Endodermal cell (in vitro differentiated cells): Measurements from ENCODE around the gene ANKS1B. TPM values are rescaled to one million over a fixed set of nuclear protein-coding genes. Genes with fewer than 3 reads are reported as not detected.

Source experiments
- DNase-seq: peaks from one replicate; pipeline ENCODE4 v3.0.0-alpha.2; 2017
- H3K27ac ChIP-seq: 2 replicates; pipeline ENCODE4 v1.5.1; 2013; ENCODE audit warnings: mild to moderate bottlenecking, low read depth, low read length, moderate library complexity
- H3K27me3 ChIP-seq: 2 replicates; pipeline ENCODE4 v1.6.1; 2013; ENCODE audit warnings: mild to moderate bottlenecking, low read length, moderate library complexity; ENCODE audit not compliant: insufficient read depth, control insufficient read depth, poor library complexity, severe bottlenecking
- H3K36me3 ChIP-seq: 2 replicates; pipeline ENCODE4 v1.7.0; 2013; ENCODE audit warnings: mild to moderate bottlenecking, low read length, moderate library complexity; ENCODE audit not compliant: control insufficient read depth, insufficient read depth
- H3K4me1 ChIP-seq: one replicate; pipeline ENCODE4 v1.7.0; 2013; ENCODE audit warnings: low read length; ENCODE audit not compliant: control insufficient read depth, insufficient read depth
- H3K4me3 ChIP-seq: 2 replicates; pipeline ENCODE4 v1.5.1; 2013; ENCODE audit warnings: mild to moderate bottlenecking, low read length, moderate library complexity
- H3K9ac ChIP-seq: 2 replicates; pipeline ENCODE4 v1.6.1; 2013; ENCODE audit warnings: mild to moderate bottlenecking, low read length, moderate library complexity; ENCODE audit not compliant: poor library complexity, severe bottlenecking; ENCODE audit errors: extremely low read depth
- H3K9me3 ChIP-seq: 2 replicates; pipeline ENCODE4 v1.6.1; 2013; ENCODE audit warnings: mild to moderate bottlenecking, low read length, moderate library complexity; ENCODE audit not compliant: control insufficient read depth
- H3K27ac Mint-ChIP-seq: 2 replicates; pipeline ENCODE4 v1.8.0; 2020; ENCODE audit warnings: mixed read lengths
- H3K27me3 Mint-ChIP-seq: 2 replicates; pipeline ENCODE4 v1.8.0; 2021; ENCODE audit warnings: mild to moderate bottlenecking, mixed read lengths; ENCODE audit not compliant: insufficient read depth
- H3K36me3 Mint-ChIP-seq: 2 replicates; pipeline ENCODE4 v1.8.0; 2020; ENCODE audit warnings: low read depth, mixed read lengths
- H3K4me1 Mint-ChIP-seq: 2 replicates; pipeline ENCODE4 v1.8.0; 2020; ENCODE audit warnings: mixed read lengths
- H3K4me3 Mint-ChIP-seq: 2 replicates; pipeline ENCODE4 v1.8.0; 2020; ENCODE audit warnings: mild to moderate bottlenecking, moderate library complexity, mixed read lengths
- H3K9me3 Mint-ChIP-seq: 2 replicates; pipeline ENCODE4 v1.8.0; 2020; ENCODE audit warnings: mild to moderate bottlenecking, mixed read lengths
- WGBS, 2 experiments: methylation state at CpG; one replicate each; pipeline versions ENCODE4 v1.1.5 to v1.1.7; 2013; ENCODE audit warnings: missing lambda C conversion rate in 2 of 2, mixed read lengths in 1 of 2; ENCODE audit not compliant: insufficient coverage in 1 of 2, insufficient read length in 1 of 2; 5-methylcytosine and 5-hydroxymethylcytosine counted together
- total RNA-seq, 2 donors: library from RNA; stranded (reverse); fragmentation: NEBNext Ultra II Directional in 1 of 2; extraction: Animal tissue kit (Norgen Biotek cat#: 25700) in 1 of 2; gene quantifications; 2 replicates in 1 of 2; 3 replicates in 1 of 2; pipeline ENCODE4 v1.2.1, GENCODE V29; 2021
- TF ChIP-seq, protein P1 (sequence below): fragments of 200-600 bp; sonication (generic); conservative IDR thresholded peaks from 2 replicates; pipeline ENCODE4 v1.5.0; 2021; ENCODE audit warnings: antibody characterized with exemption, mild to moderate bottlenecking

The ANKS1B gene
- total RNA-seq, 2 donors from 2014 or later: 28.5 to 65.8 TPM

DNA sequence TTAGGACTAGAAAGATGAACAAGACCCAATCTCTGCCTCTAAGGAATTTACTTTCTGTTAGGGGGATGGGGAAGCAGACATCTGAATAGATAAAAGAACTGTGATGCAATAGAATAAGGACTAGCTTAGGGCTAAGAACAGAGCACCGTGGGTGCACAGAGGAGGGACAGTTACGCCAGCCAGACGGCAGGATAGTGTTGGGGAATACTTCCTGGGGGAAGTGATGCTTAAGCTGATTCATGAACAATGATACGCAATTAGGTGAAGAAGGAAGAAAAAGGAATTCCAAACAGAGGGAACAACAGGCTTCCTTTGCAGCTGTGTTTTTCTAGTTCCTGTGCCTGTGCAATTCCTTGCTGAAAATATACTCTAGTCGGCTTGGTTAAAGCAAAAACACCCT, 838.6 kb downstream of the ANKS1B start:
- Histone ChIP-seq H3K27ac (no peak overlapping the region), H3K27me3 (no peaks in the 10 kb centered on the region), H3K9ac (no peak overlapping the region), H3K9me3 (peaks cover 24% of the 10 kb centered on the region), H3K4me1 (no peaks in the 10 kb centered on the region), H3K4me3 (no peak overlapping the region), H3K36me3 (no peaks in the 10 kb centered on the region)
- Mint-ChIP-seq H3K27ac (no peak overlapping the region), H3K27me3 (no peaks in the 10 kb centered on the region), H3K9me3 (peaks cover 10% of the 10 kb centered on the region), H3K4me3 (no peak overlapping the region), H3K4me1 (no peaks in the 10 kb centered on the region), H3K36me3 (peaks cover 3% of the 10 kb centered on the region)
- TF ChIP-seq, protein P1, sequence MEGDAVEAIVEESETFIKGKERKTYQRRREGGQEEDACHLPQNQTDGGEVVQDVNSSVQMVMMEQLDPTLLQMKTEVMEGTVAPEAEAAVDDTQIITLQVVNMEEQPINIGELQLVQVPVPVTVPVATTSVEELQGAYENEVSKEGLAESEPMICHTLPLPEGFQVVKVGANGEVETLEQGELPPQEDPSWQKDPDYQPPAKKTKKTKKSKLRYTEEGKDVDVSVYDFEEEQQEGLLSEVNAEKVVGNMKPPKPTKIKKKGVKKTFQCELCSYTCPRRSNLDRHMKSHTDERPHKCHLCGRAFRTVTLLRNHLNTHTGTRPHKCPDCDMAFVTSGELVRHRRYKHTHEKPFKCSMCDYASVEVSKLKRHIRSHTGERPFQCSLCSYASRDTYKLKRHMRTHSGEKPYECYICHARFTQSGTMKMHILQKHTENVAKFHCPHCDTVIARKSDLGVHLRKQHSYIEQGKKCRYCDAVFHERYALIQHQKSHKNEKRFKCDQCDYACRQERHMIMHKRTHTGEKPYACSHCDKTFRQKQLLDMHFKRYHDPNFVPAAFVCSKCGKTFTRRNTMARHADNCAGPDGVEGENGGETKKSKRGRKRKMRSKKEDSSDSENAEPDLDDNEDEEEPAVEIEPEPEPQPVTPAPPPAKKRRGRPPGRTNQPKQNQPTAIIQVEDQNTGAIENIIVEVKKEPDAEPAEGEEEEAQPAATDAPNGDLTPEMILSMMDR: no peak
- WGBS, 2 experiments: 80 to 91% methylated on average over 5 of the region's 5 CpGs
- no peak for DNase-seq

DNA sequence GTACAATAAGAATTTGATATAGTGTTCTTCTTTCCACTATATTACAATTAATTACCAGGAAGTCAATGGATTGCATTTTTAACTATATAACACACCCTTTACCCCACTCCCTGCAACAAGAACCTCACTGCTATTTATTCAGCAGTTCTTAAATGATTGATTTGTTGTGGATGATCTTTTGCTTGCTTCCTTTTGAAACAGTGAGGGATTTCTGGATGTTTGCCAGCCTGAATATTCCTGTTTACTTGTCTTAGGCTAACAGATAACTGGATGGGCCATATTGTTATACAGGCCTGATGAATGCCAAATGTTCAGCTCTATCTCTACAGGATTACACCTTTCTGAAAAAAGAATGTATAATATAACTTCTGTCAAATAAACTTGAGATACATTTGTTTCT, 842.1 kb downstream of the ANKS1B start:
- Histone ChIP-seq H3K27me3 (no peaks in the 10 kb centered on the region), H3K36me3 (no peaks in the 10 kb centered on the region), H3K4me1 (no peaks in the 10 kb centered on the region), H3K4me3 (no peak overlapping the region), H3K9ac (no peak overlapping the region), H3K27ac (no peak overlapping the region), H3K9me3 (peaks cover 24% of the 10 kb centered on the region)
- Mint-ChIP-seq H3K4me3 (no peak overlapping the region), H3K36me3 (peaks cover 3% of the 10 kb centered on the region), H3K9me3 (peaks cover 10% of the 10 kb centered on the region), H3K27me3 (no peaks in the 10 kb centered on the region), H3K27ac (no peak overlapping the region), H3K4me1 (no peaks in the 10 kb centered on the region)
- DNase-seq: no peak
- TF ChIP-seq, protein P1: no peak

GRCh38 chr12:99140017-99140720, 844.6 kb downstream of the ANKS1B start:
- H3K9me3 Mint-ChIP-seq: peaks cover 10% of the 10 kb centered on the region
- H3K36me3 Mint-ChIP-seq: peaks cover 3% of the 10 kb centered on the region
- Histone ChIP-seq H3K27me3 (no peaks in the 10 kb centered on the region), H3K27ac (no peak overlapping the region), H3K4me3 (no peak overlapping the region), H3K36me3 (no peaks in the 10 kb centered on the region), H3K4me1 (no peaks in the 10 kb centered on the region), H3K9ac (no peak overlapping the region), H3K9me3 (peaks cover 21% of the 10 kb centered on the region)
- H3K27ac Mint-ChIP-seq: no peak overlapping the region
- no peak for DNase-seq
- TF ChIP-seq, protein P1: no peak
- H3K4me3 Mint-ChIP-seq: no peak overlapping the region
- WGBS, 2 experiments: 93 to 97% methylated on average over 5 to 7 of the region's 7 CpGs
- no peaks in the 10 kb centered on the region for H3K27me3 Mint-ChIP-seq
- H3K4me1 Mint-ChIP-seq: no peaks in the 10 kb centered on the region
